Middle frontal gyrus (tissue), 1 donor: ENCODE data around the gene DCANP1.

Experiments used
- DNase-seq: peaks from one replicate; pipeline ENCODE4 v3.0.0-alpha.2; 2015; ENCODE audit warnings: low spot score; ENCODE audit errors: extremely low spot score

DCANP1 gene

GRCh38 chr5:135457424-135458071, 10.4 kb upstream of the DCANP1 start:
- DNase-seq, result no peak

- no peak for DNase-seq
These were observed 9.3 kb upstream of the DCANP1 start for GRCh38 chr5:135456238-135457099.

- no peak for DNase-seq
These were observed 8.7 kb upstream of the DCANP1 start for GRCh38 chr5:135455876-135456237.

- DNase-seq, result no peak
These were observed 7.8 kb upstream of the DCANP1 start for GRCh38 chr5:135454946-135455345.

- DNase-seq, result no peak
These were observed 6.5 kb upstream of the DCANP1 start for GRCh38 chr5:135453613-135454012.

GRCh38 chr5:135452321-135453030, 5.3 kb upstream of the DCANP1 start, which contains the start of gene TIFAB:
Gene TIFAB, minus strand, starts transcription at chr5:135452351. Its CDS starts 2,412 bp downstream, at chr5:135449939.
- DNase-seq, result no peak

GRCh38 chr5:135451581-135452320, 4.6 kb upstream of the DCANP1 start:
- DNase-seq, result no peak

GRCh38 chr5:135450952-135451351, 3.8 kb upstream of the DCANP1 start:
- no peak for DNase-seq

GRCh38 chr5:135450336-135450735, 3.2 kb upstream of the DCANP1 start:
- DNase-seq, result no peak

- no peak for DNase-seq
These were observed 2.5 kb upstream of the DCANP1 start for GRCh38 chr5:135449644-135450043.

- no peak for DNase-seq
These were observed 1.8 kb upstream of the DCANP1 start for GRCh38 chr5:135448791-135449507.

- DNase-seq, result no peak
These were observed 1.1 kb upstream of the DCANP1 start for GRCh38 chr5:135448071-135448739.

- DNase-seq, result no peak
These were observed 533 bp downstream of the DCANP1 start for GRCh38 chr5:135446615-135447014.

- DNase-seq, result no peak
These were observed 942 bp downstream of the DCANP1 start for GRCh38 chr5:135446206-135446605.

- DNase-seq, result no peak
These were observed 1.7 kb downstream of the DCANP1 start for GRCh38 chr5:135445306-135445985.

- DNase-seq, result no peak
These were observed 2.3 kb downstream of the DCANP1 start for GRCh38 chr5:135444881-135445280.

- DNase-seq, result no peak
These were observed 2.8 kb downstream of the DCANP1 start for GRCh38 chr5:135444360-135444759.

GRCh38 chr5:135443161-135443960, 3.8 kb downstream of the DCANP1 start:
- DNase-seq, result no peak
